22Rv1 (cell line): ENCODE data around the gene ZSWIM5.

Experiments used
- ZFX ChIP-seq: fragments of 450-650 bp; IDR thresholded peaks from 2 replicates; pipeline ENCODE4 v1.6.1; 2017; ENCODE audit warnings: antibody characterized with exemption, borderline replicate concordance
- TF ChIP-seq, protein P1 (sequence below): fragments of 450-650 bp; IDR thresholded peaks from 2 replicates; pipeline ENCODE4 v1.5.1; 2017; ENCODE audit warnings: mild to moderate bottlenecking

- TF ChIP-seq, protein P1, sequence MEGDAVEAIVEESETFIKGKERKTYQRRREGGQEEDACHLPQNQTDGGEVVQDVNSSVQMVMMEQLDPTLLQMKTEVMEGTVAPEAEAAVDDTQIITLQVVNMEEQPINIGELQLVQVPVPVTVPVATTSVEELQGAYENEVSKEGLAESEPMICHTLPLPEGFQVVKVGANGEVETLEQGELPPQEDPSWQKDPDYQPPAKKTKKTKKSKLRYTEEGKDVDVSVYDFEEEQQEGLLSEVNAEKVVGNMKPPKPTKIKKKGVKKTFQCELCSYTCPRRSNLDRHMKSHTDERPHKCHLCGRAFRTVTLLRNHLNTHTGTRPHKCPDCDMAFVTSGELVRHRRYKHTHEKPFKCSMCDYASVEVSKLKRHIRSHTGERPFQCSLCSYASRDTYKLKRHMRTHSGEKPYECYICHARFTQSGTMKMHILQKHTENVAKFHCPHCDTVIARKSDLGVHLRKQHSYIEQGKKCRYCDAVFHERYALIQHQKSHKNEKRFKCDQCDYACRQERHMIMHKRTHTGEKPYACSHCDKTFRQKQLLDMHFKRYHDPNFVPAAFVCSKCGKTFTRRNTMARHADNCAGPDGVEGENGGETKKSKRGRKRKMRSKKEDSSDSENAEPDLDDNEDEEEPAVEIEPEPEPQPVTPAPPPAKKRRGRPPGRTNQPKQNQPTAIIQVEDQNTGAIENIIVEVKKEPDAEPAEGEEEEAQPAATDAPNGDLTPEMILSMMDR = no peak
- no peak for TF ChIP-seq ZFX
These were observed 34.8 kb downstream of the ZSWIM5 start for GRCh38 chr1:45171575-45171974.
